K562 (cell line): Measurements from ENCODE around the gene STMN3. TPM values are rescaled to one million over a fixed set of nuclear protein-coding genes. Genes with fewer than 3 reads are reported as not detected.

Experiments used
- CCNT2 ChIP-seq: IDR thresholded peaks from 2 replicates; pipeline ENCODE4 v1.6.1; 2011; ENCODE audit warnings: borderline replicate concordance, low read depth, mild to moderate bottlenecking, moderate library complexity, mixed read lengths, low read length; ENCODE audit not compliant: insufficient read length; ENCODE audit errors: extremely low read depth
- EGR1 ChIP-seq: fragments of 450-650 bp; conservative IDR thresholded peaks from 2 replicates; pipeline ENCODE4 v1.6.1; 2017; ENCODE audit warnings: mild to moderate bottlenecking
- ELF2 ChIP-seq: fragments of 250-450 bp; sonication (Bioruptor Pico); IDR thresholded peaks from 2 replicates; pipeline ENCODE4 v1.5.0; 2021; ENCODE audit warnings: mild to moderate bottlenecking
- FOXJ3 ChIP-seq: sonication (generic); formaldehyde crosslinking; IDR thresholded peaks from 2 replicates; pipeline ENCODE4 v1.4.0; 2020; ENCODE audit warnings: mild to moderate bottlenecking, missing genetic modification reagents
- PYGO2 ChIP-seq: fragments of 450-650 bp; IDR thresholded peaks from 2 replicates; pipeline ENCODE4 v1.6.1; 2016; ENCODE audit warnings: mild to moderate bottlenecking, missing genetic modification characterization, moderate library complexity, missing compliant biosample characterization
- RBM25 ChIP-seq: fragments of 200-400 bp; formaldehyde crosslinking; IDR thresholded peaks from 2 replicates; pipeline ENCODE4 v1.6.1; 2018; ENCODE audit warnings: low read length, low read depth, moderate library complexity; ENCODE audit not compliant: severe bottlenecking
- SAP30 ChIP-seq: fragments of 200-600 bp; sonication (generic); IDR thresholded peaks from 2 replicates; pipeline ENCODE4 v1.6.1; 2012; ENCODE audit warnings: borderline replicate concordance, low read depth, mild to moderate bottlenecking, moderate library complexity, low read length, control low read depth, inconsistent platforms; ENCODE audit not compliant: insufficient read depth, poor library complexity, severe bottlenecking
- STAT6 ChIP-seq: sonication (generic); formaldehyde crosslinking; IDR thresholded peaks from 2 replicates; pipeline ENCODE4 v1.8.1; 2023; ENCODE audit warnings: mild to moderate bottlenecking, missing genetic modification reagents
- TFE3 ChIP-seq: fragments of 450-650 bp; formaldehyde crosslinking; IDR thresholded peaks from 2 replicates; pipeline ENCODE4 v1.4.0; 2020; ENCODE audit warnings: mild to moderate bottlenecking, mixed read lengths
- ZNF174 ChIP-seq: fragments of 250-450 bp; sonication (Bioruptor Pico); IDR thresholded peaks from 2 replicates; pipeline ENCODE4 v1.4.0; 2020; ENCODE audit warnings: mild to moderate bottlenecking
- ZNF507 ChIP-seq: conservative IDR thresholded peaks from 2 replicates; pipeline ENCODE4 v1.6.1; 2017; ENCODE audit warnings: missing genetic modification characterization, missing compliant biosample characterization
- ZNF609 ChIP-seq: sonication (generic); formaldehyde crosslinking; IDR thresholded peaks from 2 replicates; pipeline ENCODE4 v1.8.1; 2023; ENCODE audit warnings: missing genetic modification reagents, mild to moderate bottlenecking, borderline replicate concordance
- ZNF707 ChIP-seq: fragments of 250-450 bp; sonication (Bioruptor Pico); conservative IDR thresholded peaks from 2 replicates; pipeline ENCODE4 v1.8.0; 2022; ENCODE audit warnings: inconsistent platforms, mild to moderate bottlenecking, moderate library complexity
- polyA plus RNA-seq, 8 experiments: library from polyadenylated mRNA; depleted of rRNA in 4 of 8; stranded (reverse) in 5 of 8; unstranded in 3 of 8; fragments of >200 nt; fragmentation: Nextera tagmentation in 2 of 8; fragmentation: Illumina TruSeq in 1 of 8; extraction: Ambion mirVana in 2 of 8; extraction: Trizol in 1 of 8; gene quantifications; 2 replicates each; pipeline versions ENCODE4 v1.2.1 to v1.2.3, GENCODE V29; 2011 to 2014; ENCODE audit warnings: inconsistent platforms in 1 of 8, missing spikeins in 1 of 8
- total RNA-seq, 7 experiments: library from RNA; depleted of rRNA in 6 of 7; stranded (reverse); fragments of >200 nt in 6 of 7; fragmentation: Illumina TruSeq in 2 of 7; extraction: Trizol in 2 of 7; gene quantifications; 2 replicates each; pipeline versions ENCODE4 v1.2.1 to v1.2.3, GENCODE V29; 2011 to 2021; ENCODE audit warnings: low replicate concordance in 1 of 7
- TF ChIP-seq, protein P1 (sequence below): fragments of 250-450 bp; sonication (Bioruptor Pico); IDR thresholded peaks from 2 replicates; pipeline ENCODE4 v1.4.0; 2020; ENCODE audit warnings: borderline replicate concordance

STMN3 gene
- total and polyA plus RNA-seq, 9 of the 15 experiments (the other 6 are each of a cell fraction or from before 2014, with no cell fraction given): 0.70 to 65.6 (median 29.4) TPM

DNA sequence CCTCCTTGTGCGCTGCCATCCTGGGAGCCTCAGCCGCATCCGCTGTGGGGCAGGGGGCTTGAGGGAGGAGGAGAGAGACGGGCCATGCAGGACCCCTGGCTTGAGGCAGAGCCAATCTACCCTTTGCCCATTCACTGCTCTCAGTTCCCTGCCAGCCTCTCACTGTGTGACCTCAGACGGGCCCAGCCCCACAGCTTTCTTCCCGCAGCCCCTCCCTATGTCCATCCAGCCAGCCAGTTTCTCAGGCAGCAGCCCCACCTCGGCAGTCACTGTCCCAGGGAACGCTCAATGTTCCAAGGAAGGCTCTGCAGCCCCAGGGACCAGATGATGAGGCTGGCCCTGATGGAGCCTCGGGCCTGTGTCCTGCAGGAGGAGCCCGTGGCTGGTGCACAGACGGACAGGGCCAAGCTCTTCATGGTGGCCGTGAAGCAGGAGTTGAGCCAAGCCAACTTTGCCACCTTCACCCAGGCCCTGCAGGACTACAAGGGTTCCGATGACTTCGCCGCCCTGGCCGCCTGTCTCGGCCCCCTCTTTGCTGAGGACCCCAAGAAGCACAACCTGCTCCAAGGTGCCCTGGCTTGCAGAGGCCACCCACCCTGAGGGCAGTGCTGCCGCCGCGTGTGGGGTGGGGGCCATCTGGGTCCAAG is 39.3 kb upstream of the STMN3 start (continued):
- no peak for TF ChIP-seq ZNF609 (CRISPR knock-in tag)
- no peak for TF ChIP-seq ELF2 (CRISPR knock-in tag)
- TF ChIP-seq STAT6 (CRISPR knock-in tag): no peak
- TF ChIP-seq, protein P1, sequence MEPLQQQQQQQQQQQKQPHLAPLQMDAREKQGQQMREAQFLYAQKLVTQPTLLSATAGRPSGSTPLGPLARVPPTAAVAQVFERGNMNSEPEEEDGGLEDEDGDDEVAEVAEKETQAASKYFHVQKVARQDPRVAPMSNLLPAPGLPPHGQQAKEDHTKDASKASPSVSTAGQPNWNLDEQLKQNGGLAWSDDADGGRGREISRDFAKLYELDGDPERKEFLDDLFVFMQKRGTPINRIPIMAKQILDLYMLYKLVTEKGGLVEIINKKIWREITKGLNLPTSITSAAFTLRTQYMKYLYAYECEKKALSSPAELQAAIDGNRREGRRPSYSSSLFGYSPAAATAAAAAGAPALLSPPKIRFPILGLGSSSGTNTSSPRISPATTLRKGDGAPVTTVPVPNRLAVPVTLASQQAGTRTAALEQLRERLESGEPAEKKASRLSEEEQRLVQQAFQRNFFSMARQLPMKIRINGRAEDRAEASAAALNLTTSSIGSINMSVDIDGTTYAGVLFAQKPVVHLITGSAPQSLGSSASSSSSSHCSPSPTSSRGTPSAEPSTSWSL (CRISPR knock-in tag): no peak
- no peak for TF ChIP-seq FOXJ3 (CRISPR knock-in tag)
- TF ChIP-seq ZNF507: no peak
- TF ChIP-seq EGR1: no peak
- TF ChIP-seq RBM25: no peak
- no peak for TF ChIP-seq PYGO2 (tag)
- no peak for TF ChIP-seq TFE3 (CRISPR knock-in tag)
- no peak for TF ChIP-seq ZNF174 (CRISPR knock-in tag)
- TF ChIP-seq ZNF707 (CRISPR knock-in tag): no peak
- no peak for TF ChIP-seq SAP30
- peak; percentile 1 for TF ChIP-seq CCNT2
